HUES64 (cell line): ENCODE data around the gene KNG1.
"Not testable (repeated sequence)": the region's sequence is repeated elsewhere in the genome, so short reads cannot be mapped to it uniquely, and the experiment has no call there.

Source experiments
- H3K27ac ChIP-seq: 2 replicates; pipeline ENCODE4 v1.7.0; 2013; ENCODE audit warnings: low read depth, low read length, inconsistent platforms
- H3K27me3 ChIP-seq: 2 replicates; pipeline ENCODE4 v1.6.1; 2013; ENCODE audit warnings: mild to moderate bottlenecking, low read length; ENCODE audit not compliant: insufficient read depth
- H3K36me3 ChIP-seq: 2 replicates; pipeline ENCODE4 v1.6.1; 2013; ENCODE audit warnings: mild to moderate bottlenecking, low read length; ENCODE audit not compliant: insufficient read depth
- H3K4me1 ChIP-seq: 2 replicates; pipeline ENCODE4 v1.6.1; 2013; ENCODE audit warnings: mild to moderate bottlenecking, low read length, moderate library complexity; ENCODE audit not compliant: insufficient read depth
- H3K4me3 ChIP-seq: 2 replicates; pipeline ENCODE4 v1.5.1; 2013; ENCODE audit warnings: mild to moderate bottlenecking, low read length, moderate library complexity
- H3K9ac ChIP-seq: 2 replicates; pipeline ENCODE4 v1.6.1; 2013; ENCODE audit warnings: mild to moderate bottlenecking, low read depth, low read length
- H3K9me3 ChIP-seq: 2 replicates; pipeline ENCODE4 v1.6.1; 2013; ENCODE audit warnings: low read depth, low read length; ENCODE audit not compliant: insufficient read depth
- WGBS: fragments of 150-250, 120-280 bp; methylation state at CpG from one replicate; pipeline ENCODE4 v1.1.7; 2013; ENCODE audit warnings: missing lambda C conversion rate; 5-methylcytosine and 5-hydroxymethylcytosine counted together

KNG1 gene

DNA sequence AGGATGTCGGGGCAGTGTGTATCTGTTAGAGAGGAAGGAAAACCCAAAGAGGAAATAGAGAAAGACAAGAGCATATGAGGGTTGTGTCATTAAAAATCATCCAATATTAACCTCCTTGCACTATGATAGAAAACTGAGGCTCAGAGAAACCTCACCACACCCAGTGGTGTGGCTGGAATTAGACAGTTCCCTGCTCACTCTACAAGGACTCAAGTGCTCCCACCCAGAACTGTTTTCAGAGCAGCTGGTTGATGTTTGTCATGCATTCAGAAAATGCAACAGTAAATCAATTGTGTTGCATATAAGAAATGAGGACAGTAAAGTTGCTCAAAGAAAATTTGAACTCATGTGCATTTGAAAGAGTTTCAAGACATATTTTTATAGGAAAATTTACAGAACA is 26.9 kb upstream of the KNG1 start:
- H3K9ac ChIP-seq, H3K4me3 ChIP-seq, H3K27me3 ChIP-seq, H3K27ac ChIP-seq, H3K4me1 ChIP-seq, H3K36me3 ChIP-seq, H3K9me3 ChIP-seq: not testable (repeated sequence)
- 93% methylated on average over 1 of the region's 1 CpG for WGBS

DNA sequence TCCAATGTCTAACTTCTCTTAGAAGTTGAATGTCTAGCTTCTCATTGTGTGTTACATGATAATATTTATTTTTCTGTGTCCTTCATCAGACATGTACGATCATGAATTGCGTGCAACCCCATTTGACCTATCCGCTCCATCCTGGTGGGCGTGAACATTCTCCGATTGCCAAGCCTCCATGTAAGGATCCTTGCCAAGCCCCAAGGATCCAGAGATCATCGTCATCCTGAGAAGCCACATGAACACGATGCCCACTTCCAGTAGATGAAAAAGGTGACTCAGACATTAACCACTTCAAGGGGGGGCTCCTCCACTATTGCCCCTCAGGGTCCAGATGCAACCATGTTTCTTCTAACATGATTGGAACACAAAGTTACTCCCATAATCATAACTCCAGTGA is 25.5 kb upstream of the KNG1 start:
- 95% methylated on average over 7 of the region's 7 CpGs for WGBS
- H3K27me3 ChIP-seq: no peaks in the 10 kb centered on the region
- no peak overlapping the region for H3K27ac ChIP-seq

DNA sequence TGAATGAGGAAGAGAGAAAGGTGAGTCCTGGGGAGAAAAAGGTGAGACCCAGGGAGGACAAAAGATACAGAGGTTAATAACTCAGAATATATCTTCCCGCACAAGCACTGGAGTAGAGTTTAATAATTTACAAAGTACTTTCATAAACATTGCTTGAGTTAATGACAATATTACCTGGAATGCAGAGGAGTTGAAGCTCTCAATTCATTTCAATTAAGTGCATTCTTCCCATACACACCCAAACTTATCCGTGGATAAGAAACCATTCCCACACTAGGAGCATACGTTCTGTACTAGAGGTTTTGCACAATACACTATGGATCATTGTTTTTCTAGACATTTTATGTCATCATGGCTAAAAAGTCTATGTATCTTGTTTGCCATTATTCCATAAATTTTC is 23.3 kb upstream of the KNG1 start:
- WGBS: 95% methylated on average over 2 of the region's 3 CpGs

More for the DNA sequence above, 25.5 kb upstream of the KNG1 start:
- no peaks in the 10 kb centered on the region for H3K9me3 ChIP-seq
- H3K4me3 ChIP-seq: no peak overlapping the region
- no peak overlapping the region for H3K9ac ChIP-seq
- 0 out of 2 replicates have a peak, but pooled peaks cover 9% of the 10 kb centered on the region for H3K4me1 ChIP-seq
- no peaks in the 10 kb centered on the region for H3K36me3 ChIP-seq

DNA sequence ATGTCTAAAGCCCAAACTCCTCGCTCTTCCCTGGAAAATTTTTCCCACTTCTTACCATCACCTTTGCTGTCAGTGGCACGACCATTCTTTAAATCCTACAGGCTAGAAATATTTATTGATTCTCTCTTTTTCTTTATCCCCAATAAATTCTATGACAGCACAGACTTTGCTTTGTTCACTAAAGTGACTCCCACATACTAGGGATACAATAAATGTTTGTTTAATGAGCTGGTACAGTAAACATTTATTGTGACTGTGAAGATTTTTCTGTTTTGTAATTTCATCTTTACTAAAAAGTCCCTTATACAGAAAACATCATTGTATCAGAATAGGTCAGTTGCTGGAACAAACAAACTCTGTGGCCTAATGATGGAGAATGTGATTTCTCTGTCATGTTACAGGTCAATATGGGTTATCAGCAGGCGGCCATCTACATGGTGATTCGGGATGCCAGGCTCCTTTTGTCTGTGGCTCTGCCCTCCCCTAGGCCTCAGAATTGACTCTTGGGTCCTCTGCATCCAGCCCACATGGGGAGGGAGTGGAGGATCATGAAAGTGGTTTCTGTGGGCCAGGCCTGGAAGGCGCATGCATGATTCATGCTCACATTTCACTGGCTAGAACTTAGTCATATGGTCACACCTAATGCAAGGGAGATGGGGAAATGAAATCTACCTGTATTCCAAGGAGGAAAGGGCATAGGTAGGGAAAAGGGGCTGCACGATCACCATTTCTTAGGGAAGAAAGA is 22.7 kb upstream of the KNG1 start:
- no peaks in the 10 kb centered on the region for H3K9me3 ChIP-seq
- H3K27ac ChIP-seq: no peak overlapping the region
- no peak overlapping the region for H3K4me3 ChIP-seq
- H3K4me1 ChIP-seq: 0 out of 2 replicates have a peak, but pooled peaks cover 9% of the 10 kb centered on the region
- no peaks in the 10 kb centered on the region for H3K36me3 ChIP-seq
- H3K27me3 ChIP-seq: no peaks in the 10 kb centered on the region
- H3K9ac ChIP-seq: no peak overlapping the region
- WGBS: 77% methylated on average over 6 of the region's 6 CpGs

More for the DNA sequence above, 23.3 kb upstream of the KNG1 start:
- H3K36me3 ChIP-seq: no peaks in the 10 kb centered on the region
- H3K27me3 ChIP-seq: no peaks in the 10 kb centered on the region
- H3K27ac ChIP-seq: no peak overlapping the region
- 0 out of 2 replicates have a peak, but pooled peaks cover 9% of the 10 kb centered on the region for H3K4me1 ChIP-seq
- H3K9ac ChIP-seq: no peak overlapping the region
- no peaks in the 10 kb centered on the region for H3K9me3 ChIP-seq
- H3K4me3 ChIP-seq: no peak overlapping the region

DNA sequence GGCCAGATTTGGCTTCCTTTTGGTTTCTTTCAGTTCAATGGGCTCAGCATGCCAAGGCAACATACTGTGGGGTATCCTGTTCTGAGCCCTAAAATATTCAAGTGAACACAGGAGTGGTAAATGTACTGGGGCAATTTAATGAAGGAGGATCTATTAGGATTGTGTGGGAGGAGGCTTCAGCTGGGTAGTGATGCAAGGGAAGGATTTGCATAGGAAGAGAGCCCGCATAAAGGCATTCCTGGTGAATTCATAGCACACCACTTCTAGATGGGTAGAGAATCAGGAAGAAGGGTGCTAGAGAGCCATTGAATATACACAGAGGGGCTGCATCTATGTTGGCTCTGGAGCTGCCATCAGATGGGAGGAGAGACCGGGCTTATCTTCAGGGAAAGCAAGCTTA is 20.6 kb upstream of the KNG1 start:
- H3K4me3 ChIP-seq: no peak overlapping the region
- 0 out of 2 replicates have a peak, but pooled peaks cover 9% of the 10 kb centered on the region for H3K4me1 ChIP-seq
- 87% methylated on average over 2 of the region's 2 CpGs for WGBS
- H3K27ac ChIP-seq: no peak overlapping the region
- H3K9ac ChIP-seq: no peak overlapping the region
- no peaks in the 10 kb centered on the region for H3K9me3 ChIP-seq
- no peaks in the 10 kb centered on the region for H3K36me3 ChIP-seq
- no peaks in the 10 kb centered on the region for H3K27me3 ChIP-seq

DNA sequence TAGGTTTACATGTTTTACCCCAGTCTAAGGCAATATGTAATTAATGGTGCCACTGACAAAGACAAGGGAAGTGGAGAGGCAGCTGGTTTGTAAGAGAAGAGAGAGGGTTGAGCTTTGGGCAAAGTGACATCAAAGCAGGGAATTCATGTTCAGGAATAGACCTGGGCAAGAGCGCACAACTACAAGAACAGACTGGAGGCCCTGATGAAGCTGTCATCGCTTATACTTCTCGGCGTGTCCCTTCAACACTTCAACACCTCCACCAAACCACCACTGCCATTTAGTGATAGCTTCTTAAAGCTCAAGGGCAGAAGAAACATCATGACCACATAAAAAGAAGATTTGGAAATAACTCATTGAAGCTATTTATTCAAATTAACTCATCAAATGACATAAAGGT is 19.6 kb upstream of the KNG1 start:
- Histone ChIP-seq H3K9ac (no peak overlapping the region), H3K27me3 (no peaks in the 10 kb centered on the region), H3K27ac (no peak overlapping the region), H3K36me3 (no peaks in the 10 kb centered on the region), H3K4me3 (no peak overlapping the region), H3K9me3 (no peaks in the 10 kb centered on the region), H3K4me1 (0 out of 2 replicates have a peak, but pooled peaks cover 9% of the 10 kb centered on the region)
- WGBS: 95% methylated on average over 4 of the region's 4 CpGs

DNA sequence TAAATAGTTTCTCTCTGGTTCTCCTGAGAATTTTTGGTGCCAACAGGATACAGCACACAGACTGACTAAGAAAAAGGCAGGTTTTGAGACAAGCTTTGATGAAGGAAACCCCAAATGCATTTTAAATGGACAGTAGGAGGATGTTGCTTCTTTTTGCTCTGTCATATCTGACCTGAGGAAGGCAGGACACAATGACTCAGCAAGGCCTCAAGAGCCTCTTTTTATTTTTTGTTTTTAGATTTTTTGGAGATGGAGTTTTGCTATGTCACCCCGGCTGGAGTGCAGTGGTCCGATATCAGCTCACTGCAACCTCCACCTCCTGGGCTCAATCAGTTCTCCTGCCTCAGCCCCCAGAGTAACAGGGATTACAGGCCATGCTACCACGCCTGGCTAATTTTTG is 16.9 kb upstream of the KNG1 start:
- Histone ChIP-seq H3K27ac (no peak overlapping the region), H3K9ac (no peak overlapping the region), H3K9me3 (no peaks in the 10 kb centered on the region), H3K4me3 (no peak overlapping the region), H3K27me3 (no peaks in the 10 kb centered on the region), H3K4me1 (0 out of 2 replicates have a peak, but pooled peaks cover 4% of the 10 kb centered on the region), H3K36me3 (no peaks in the 10 kb centered on the region)
- 93% methylated on average over 3 of the region's 3 CpGs for WGBS

DNA sequence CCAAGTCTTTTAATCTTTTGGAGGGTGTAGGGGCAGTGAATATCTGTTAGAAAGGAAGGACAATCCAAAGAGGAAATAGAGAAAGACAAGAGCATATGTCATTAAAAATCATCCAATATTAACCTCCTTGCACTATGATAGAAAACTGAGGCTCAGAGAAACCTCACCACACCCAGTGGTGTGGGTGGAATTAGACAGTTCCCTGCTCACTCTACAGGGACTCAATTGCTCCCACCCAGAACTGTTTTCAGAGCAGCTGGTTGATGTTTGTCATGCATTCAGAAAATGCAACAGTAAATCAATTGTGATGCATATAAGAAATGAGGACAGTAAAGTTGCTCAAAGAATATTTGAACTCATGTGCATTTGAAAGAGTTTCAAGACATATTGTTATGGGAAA is 14.7 kb upstream of the KNG1 start:
- not testable (repeated sequence) for H3K9me3 ChIP-seq, H3K36me3 ChIP-seq, H3K27ac ChIP-seq, H3K4me3 ChIP-seq, H3K27me3 ChIP-seq, H3K9ac ChIP-seq, H3K4me1 ChIP-seq

DNA sequence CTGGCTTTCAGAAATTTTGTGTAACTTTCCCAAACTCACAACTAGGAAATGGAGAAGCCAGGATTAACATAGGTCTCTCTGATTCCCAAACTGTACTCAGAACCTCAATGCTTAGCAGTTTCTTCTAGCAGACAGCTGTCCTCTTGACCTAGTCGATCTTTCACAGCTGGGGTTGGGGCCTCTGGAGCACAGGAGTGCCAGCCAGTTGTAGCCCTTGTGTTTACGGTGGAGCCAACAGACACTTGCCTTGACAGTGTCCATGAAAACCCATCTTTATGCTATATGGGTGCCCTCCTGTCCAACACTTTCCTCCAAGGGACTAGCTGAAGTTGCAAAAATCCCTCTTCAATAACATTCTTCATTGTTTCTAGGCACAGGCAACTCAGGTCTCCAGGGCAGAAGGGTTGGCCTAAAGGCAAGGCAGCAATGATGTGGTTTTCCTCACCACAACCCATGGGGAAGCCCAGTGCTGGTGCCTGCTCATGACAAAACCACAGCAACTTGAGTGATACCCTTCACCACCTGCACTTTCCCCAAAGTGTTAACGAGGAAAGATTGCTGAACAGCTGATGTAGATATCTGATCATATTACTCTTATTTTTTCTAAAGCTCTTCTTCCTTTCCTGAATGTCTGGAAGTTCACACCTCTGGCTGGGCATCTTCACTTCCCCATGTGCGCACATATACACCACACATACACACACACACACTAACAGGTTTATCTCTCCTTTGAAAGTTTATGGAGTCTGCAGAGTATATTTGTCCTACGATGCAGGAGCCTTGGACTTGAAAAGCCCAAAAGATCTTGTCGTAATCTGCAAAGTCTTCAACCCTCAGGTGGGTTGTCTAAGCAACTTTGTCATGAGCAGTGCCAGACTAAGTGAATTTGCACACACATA is 11.0 kb upstream of the KNG1 start:
- H3K36me3 ChIP-seq: no peaks in the 10 kb centered on the region
- no peaks in the 10 kb centered on the region for H3K27me3 ChIP-seq
- H3K4me3 ChIP-seq: no peak overlapping the region
- H3K4me1 ChIP-seq: no peaks in the 10 kb centered on the region
- 94% methylated on average over 6 of the region's 6 CpGs for whole genome bisulfite sequencing
- no peaks in the 10 kb centered on the region for H3K9me3 ChIP-seq
- H3K9ac ChIP-seq: no peak overlapping the region
- H3K27ac ChIP-seq: no peak overlapping the region

DNA sequence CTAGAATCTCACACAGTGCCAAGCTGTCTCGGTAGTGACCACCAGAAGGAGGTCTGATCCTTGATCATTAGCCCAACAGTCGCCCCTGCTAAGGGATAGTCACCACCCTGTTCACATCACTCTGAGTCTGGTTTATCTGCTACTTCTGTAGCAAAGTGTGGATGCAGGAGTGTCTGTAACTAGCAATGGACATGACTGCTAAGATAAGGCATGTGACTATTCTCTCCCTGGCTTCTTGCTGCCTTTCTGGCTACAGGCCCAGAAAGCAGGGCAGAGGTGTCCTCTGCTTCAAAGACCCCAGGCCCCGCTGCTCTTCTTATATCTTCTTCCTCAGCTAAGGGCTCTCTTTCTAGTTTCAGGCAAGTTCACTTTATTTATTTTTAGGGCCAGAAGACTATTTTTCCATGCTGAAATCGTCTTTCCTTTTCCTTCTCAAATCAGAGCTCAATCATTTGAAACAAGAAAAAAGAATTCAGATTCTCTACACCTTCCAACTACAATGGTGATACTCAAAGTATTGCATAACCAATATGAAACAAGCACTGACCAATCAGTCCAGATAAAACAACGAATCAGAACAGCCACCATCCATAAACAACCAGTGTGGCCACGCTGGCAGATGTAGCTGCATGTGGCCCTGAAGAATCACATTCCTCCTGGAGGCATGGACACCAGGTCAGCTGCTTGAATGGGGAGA is 8.0 kb upstream of the KNG1 start:
- H3K27ac ChIP-seq: no peak overlapping the region
- H3K9ac ChIP-seq: no peak overlapping the region
- H3K36me3 ChIP-seq: no peaks in the 10 kb centered on the region
- H3K4me1 ChIP-seq: no peaks in the 10 kb centered on the region
- H3K9me3 ChIP-seq: no peaks in the 10 kb centered on the region
- H3K4me3 ChIP-seq: no peak overlapping the region
- H3K27me3 ChIP-seq: no peaks in the 10 kb centered on the region
- WGBS: 96% methylated on average over 6 of the region's 6 CpGs

DNA sequence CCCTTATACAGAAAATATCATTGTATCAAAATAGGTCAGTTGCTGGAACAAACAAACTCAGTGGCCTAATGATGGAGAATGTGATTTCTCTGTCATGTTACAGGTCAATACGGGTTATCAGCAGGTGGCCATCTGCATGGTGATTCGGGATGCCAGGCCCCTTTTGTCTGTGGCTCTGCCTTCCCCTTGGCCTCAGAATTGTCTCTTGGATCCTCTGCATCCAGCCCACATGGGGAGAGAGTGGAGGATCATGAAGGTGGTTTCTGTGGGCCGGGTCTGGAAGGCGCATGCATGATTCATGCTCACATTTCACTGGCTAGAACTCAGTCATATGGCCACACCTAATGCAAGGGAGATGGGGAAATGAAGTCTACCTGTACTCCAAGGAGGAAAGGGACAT is 6.5 kb upstream of the KNG1 start:
- not testable (repeated sequence) for H3K36me3 ChIP-seq, H3K4me1 ChIP-seq, H3K27ac ChIP-seq, H3K4me3 ChIP-seq, H3K27me3 ChIP-seq, H3K9ac ChIP-seq, H3K9me3 ChIP-seq
- WGBS: 56% methylated on average over 4 of the region's 4 CpGs
